ENCODE data around the gene COL18A1.
A peak's percentile ranks its signal among the peaks of the same experiment; 100 is the strongest.
"Not testable (repeated sequence)": the region's sequence is repeated elsewhere in the genome, so short reads cannot be mapped to it uniquely, and the experiment has no call there.

Gene COL18A1

DNA sequence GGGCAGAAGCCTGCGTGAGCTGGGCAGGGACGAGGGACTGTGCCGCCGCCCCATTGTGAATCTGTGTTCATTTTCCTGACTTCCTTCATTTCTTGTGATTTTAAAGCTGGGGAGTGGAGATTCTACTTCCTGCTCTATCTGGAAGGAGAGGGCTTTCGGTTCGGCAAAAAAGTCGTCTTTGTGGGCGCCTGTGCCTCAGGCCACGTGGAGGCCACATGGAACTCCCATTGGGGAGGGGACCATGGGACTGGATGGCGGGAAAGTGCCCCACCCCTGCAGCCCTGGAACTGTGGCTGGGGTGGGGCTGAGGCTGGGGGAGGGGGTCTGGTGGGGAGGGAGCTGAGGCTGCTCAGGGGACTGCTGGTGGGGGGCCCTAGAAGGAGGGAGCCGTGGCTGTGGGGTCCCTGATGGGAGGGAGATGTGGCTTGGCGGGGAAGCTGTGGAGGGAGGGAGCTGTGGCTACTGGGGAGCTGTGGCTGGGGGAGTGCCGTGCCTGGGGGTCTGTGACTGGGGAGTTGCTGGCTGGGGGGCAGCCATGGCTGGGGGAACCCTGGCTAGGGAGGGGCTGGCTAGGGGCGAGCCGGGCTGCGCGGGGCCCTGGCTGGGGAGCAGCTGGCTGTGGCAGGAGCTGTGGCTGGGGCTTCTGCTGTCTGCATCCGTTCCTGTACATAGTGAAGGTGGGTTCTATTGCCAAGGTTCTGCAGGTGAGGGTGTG, 31.5 kb downstream of the COL18A1 start:
- no peak for DNase-seq (ENCODE audit: low read depth, low spot score)
- TF ChIP-seq, protein P1, sequence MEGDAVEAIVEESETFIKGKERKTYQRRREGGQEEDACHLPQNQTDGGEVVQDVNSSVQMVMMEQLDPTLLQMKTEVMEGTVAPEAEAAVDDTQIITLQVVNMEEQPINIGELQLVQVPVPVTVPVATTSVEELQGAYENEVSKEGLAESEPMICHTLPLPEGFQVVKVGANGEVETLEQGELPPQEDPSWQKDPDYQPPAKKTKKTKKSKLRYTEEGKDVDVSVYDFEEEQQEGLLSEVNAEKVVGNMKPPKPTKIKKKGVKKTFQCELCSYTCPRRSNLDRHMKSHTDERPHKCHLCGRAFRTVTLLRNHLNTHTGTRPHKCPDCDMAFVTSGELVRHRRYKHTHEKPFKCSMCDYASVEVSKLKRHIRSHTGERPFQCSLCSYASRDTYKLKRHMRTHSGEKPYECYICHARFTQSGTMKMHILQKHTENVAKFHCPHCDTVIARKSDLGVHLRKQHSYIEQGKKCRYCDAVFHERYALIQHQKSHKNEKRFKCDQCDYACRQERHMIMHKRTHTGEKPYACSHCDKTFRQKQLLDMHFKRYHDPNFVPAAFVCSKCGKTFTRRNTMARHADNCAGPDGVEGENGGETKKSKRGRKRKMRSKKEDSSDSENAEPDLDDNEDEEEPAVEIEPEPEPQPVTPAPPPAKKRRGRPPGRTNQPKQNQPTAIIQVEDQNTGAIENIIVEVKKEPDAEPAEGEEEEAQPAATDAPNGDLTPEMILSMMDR (IDR thresholded peaks at IDR 0.05; ENCODE audit: insufficient read depth, low read length, missing control alignments) = no peak
- H3K4me3 ChIP-seq (ENCODE audit: low read depth, low read length) = no peak overlapping the region
- CTCF ChIA-PET = interaction anchor here (0.7 to 9.1 kb wide), 7 partner anchors 9 to 297 kb away, joined by 3 to 75 read pairs (median 3); no protein-coding TSS in a partner anchor
- POLR2A ChIA-PET = no interaction called here

DNA sequence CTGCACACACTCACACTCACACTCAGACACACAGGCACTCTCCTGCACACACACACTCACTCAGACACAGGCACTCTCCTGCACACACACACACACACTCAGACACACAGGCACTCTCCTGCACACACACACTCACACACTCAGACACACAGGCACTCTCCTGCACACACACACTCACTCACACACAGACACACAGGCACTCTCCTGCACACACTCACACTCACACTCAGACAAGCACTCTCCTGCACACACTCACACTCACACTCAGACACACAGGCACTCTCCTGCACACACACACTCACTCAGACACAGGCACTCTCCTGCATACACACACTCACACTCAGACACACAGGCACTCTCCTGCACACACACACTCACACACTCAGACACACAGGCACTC, 32.9 kb downstream of the COL18A1 start:
- POLR2A ChIA-PET; DNase-seq (ENCODE audit: low read depth, low spot score); H3K4me3 ChIP-seq (ENCODE audit: low read depth, low read length): not testable (repeated sequence)
- CTCF ChIA-PET = interaction anchor here (1.0 to 9.9 kb wide), 4 partner anchors 9 to 298 kb away, joined by 4 to 161 read pairs (median 60); partner anchors contain the start of gene POFUT2

DNA sequence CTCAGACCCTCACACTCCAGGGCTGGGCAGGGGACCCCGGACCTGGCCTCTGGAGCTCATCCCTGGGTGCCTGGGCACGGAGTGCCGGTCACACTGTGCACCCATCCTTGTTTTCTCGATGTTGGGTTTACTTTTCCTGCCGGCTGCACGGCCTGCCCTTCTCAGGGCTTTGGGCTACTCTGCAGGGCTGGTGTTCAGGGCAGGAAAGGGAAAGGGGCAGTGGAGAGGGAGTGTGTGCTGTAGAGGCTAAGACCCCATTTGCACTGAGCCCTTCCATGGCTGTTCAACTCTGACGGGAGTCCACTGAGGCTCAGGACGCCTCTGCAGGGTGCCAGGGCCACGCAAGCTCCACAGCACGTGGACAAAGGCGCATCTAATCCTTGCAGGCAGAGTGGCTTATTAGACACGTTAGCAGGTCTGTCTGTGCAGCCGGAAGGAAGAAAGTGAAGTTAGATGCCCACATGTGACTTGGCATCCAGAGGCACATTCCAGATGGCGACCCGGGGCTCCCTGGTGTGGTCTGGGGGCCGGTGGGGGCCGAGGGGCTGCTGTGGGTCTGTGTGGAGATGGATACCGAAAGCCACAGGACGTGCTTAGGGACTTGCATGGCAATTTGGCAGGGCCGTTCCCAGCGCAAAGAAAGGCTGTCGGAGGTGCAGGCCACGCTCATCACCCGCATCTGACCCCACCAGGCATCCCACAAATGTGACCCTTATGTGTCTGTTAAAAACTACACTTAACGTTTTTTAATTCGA, 33.6 kb downstream of the COL18A1 start:
- no peak for DNase-seq (ENCODE audit: low read depth, low spot score)
- no peak overlapping the region for H3K4me3 ChIP-seq (ENCODE audit: low read depth, low read length)
- CTCF ChIA-PET = interaction anchor here (1.0 to 9.9 kb wide), 4 partner anchors 9 to 299 kb away, joined by 4 to 161 read pairs (median 60); partner anchors contain the start of gene POFUT2
- POLR2A ChIA-PET = no interaction called here
- TF ChIP-seq, protein P1 (IDR thresholded peaks at IDR 0.05; ENCODE audit: insufficient read depth, low read length, missing control alignments) = no peak

DNA sequence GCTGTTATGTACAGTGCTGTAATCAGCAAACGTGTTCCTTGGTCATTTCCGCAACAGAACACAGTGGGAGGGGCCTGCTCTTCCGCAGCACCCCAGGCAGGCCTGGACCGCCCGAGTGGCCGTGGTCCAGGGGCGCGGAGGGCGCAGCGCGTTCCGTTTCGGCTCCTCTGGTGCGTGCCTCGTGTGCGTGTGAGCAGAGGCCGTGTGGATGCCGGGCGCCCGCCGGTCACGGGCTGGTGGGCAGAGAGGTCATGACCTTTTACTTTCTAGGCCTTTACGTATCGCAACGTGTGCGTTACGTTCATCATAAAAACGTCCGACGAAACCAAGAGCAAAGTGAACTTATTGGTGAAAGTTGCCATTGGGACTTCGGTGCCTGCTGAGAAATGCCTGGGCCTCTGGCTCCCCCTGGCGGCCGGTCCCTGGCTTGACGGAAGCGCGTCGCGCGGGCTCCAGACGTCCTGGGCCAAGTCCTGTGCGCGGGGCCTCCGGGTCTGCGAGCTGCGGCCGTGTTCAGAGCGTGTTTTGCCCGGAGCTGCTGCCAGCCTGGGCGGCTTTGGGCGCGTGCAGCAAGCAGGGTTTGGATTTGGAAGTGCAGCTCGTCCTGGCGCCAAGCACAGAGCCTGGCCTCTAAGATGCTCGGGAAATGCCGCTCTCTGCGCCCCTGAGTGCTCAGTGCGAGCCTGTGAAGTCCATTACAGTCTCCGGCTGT, 34.4 kb downstream of the COL18A1 start:
- TF ChIP-seq, protein P1 (IDR thresholded peaks at IDR 0.05; ENCODE audit: insufficient read depth, low read length, missing control alignments) = peak; percentile 94
- CTCF ChIA-PET = interaction anchor here (0.7 to 9.9 kb wide), 23 partner anchors 9 to 381 kb away, joined by 3 to 161 read pairs (median 5); partner anchors contain the start of gene POFUT2
- POLR2A ChIA-PET = interaction anchor here (1.4 kb wide), 1 partner anchor 146 kb away, joined by 5 read pairs; no protein-coding TSS in a partner anchor
- DNase-seq (ENCODE audit: low read depth, low spot score) = peak; percentile 31
- peak overlapping the region; percentile 21; the same call in 1 of the 2 replicates for H3K4me3 ChIP-seq (ENCODE audit: low read depth, low read length)

DNA sequence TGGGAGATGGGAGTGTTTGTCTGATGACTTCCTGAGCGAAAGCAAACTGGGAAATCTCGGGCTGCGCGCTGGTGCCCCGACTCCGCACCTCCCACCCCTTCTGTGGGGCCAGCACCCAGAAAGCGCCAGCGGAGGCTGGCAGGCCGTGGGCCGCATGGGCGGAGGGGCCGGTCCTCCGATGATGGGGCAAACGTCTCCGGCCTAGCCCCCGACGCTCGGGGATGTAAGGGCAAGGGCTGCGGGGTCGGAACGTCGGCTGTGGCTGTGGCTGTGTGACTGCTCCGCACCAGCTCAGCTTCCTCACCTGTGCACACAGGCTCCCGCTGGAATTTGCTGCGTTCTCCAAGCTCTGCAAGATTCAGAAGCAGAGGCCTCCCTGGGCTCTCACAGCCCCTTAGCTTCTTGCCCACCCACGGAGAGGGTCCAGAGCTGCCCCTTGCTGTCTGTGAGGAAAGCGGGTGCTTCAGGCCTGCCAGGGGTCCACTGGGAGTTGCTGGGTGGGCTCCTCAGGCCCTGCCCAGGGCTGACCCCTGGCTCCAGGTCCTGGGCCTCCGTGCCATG, 35.0 kb downstream of the COL18A1 start:
- no peak overlapping the region for H3K4me3 ChIP-seq (ENCODE audit: low read depth, low read length)
- POLR2A ChIA-PET = interaction anchor here (1.4 kb wide), 1 partner anchor 147 kb away, joined by 5 read pairs; no protein-coding TSS in a partner anchor
- CTCF ChIA-PET = interaction anchor here (0.7 to 9.9 kb wide), 23 partner anchors 10 to 381 kb away, joined by 3 to 161 read pairs (median 5); partner anchors contain the start of gene POFUT2
- TF ChIP-seq, protein P1 (IDR thresholded peaks at IDR 0.05; ENCODE audit: insufficient read depth, low read length, missing control alignments) = no peak
- no peak for DNase-seq (ENCODE audit: low read depth, low spot score)

DNA sequence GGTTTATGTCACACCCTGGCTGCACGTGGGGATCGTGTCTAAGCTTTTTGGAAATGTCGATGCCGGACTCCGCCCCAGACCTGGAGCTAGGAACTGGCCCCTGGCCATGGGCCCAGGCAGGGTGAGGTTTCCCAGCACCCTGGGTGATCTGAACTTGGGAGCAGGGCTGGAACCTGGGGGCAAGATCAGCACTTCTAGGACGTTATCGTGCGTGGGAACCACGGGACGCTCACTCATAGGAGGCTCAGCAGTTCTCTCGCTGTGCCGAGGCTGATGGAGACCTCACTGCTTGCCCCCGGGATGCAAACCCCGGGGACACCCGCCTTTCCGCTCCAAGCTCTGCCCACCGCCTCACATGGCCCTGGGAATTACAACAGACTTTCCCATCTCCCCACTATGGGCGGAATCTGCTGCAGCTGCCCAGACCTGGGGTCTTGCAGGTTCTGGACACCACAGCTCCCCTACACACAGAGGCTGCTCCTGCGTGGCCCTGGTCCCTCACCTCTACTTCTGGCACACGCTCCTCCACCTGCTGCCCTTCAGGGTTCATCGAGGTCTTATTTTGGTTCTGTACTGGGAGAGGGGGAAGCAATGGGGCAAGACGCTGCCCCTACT, 35.9 kb downstream of the COL18A1 start:
- TF ChIP-seq, protein P1 (IDR thresholded peaks at IDR 0.05; ENCODE audit: insufficient read depth, low read length, missing control alignments) = no peak
- H3K4me3 ChIP-seq (ENCODE audit: low read depth, low read length) = no peak overlapping the region
- no peak for DNase-seq (ENCODE audit: low read depth, low spot score)
- ChIA-PET POLR2A (interaction anchor here (1.4 kb wide), 1 partner anchor 148 kb away, joined by 5 read pairs; no protein-coding TSS in a partner anchor), CTCF (interaction anchor here (0.8 to 9.9 kb wide), 11 partner anchors 10 to 380 kb away, joined by 3 to 161 read pairs (median 8); partner anchors contain the start of gene POFUT2)

All from AG04449 (cell line).